ENCODE results near the gene ADGRD1. TPM values are rescaled to one million over a fixed set of nuclear protein-coding genes. Genes with fewer than 3 reads are reported as not detected.

The ADGRD1 gene
- total and polyA plus RNA-seq, 5 donors from 2014 or later = 0.56 TPM; not detected in 4

DNA sequence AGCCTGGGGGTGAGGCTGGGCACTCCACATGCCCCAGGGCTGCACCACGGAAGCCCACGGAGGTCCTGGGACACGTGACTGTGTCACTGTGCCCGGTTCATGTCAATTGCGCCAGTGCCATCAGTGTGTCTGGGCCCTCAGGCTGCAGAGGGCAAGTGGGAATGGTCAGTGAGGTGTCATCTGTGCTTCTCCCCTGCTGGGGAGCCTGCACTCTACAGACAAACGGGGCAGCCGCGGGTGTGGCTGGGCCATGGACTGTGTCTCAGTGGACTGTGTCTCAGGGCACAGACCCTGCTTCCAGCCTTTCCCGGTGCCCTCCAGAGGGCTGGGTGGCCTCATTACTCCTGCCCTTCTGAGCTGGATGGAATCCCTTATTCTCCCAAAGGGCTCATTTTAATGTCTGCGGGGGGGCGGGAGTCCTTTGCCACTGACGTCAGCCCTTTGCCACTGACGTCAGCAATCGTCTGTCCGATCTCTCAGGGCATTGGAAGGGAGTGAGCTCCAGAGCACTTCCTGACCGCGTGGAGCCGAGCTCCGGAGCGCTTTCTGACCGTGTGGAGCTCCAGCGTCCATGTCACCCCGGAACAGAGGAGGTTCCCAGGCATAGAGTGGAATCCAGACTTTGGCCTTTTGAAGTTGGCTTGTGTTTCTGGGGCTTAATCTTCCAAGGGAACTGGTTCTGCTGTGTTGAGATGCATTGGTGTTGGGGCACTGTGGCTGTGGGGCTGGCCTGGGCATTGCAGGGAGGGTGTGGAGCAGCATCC is 72.4 kb downstream of the ADGRD1 start:
- DNase-seq (no peak), ATAC-seq (ENCODE audit: low read depth in 2 of 2) (no peak)
- Mint-ChIP-seq H3K27me3 (no peaks in the 10 kb centered on the region), H3K9me3 (peaks cover 0 to 2% (median 0%) of the 10 kb centered on the region in 7 donors), H3K36me3 (no peaks in the 10 kb centered on the region), H3K4me1 (no peaks in the 10 kb centered on the region), H3K27ac (no peak overlapping the region), H3K4me3 (no peak overlapping the region)
- Histone ChIP-seq H3K9me3 (ENCODE audit: control insufficient read depth in 2 of 2, low read length in 2 of 2) (no peaks in the 10 kb centered on the region), H3K36me3 (ENCODE audit: control insufficient read depth, insufficient read depth, low read length) (no peaks in the 10 kb centered on the region), H3K27me3 (ENCODE audit: control insufficient read depth, insufficient read depth, low read length) (no peaks in the 10 kb centered on the region), H3K27ac (ENCODE audit: insufficient read depth, low read length, poor library complexity, severe bottlenecking) (no peak overlapping the region), H3K4me3 (ENCODE audit: low read depth, low read length) (no peak overlapping the region), H3K4me1 (ENCODE audit: control insufficient read depth, insufficient read depth, low read length, poor library complexity, severe bottlenecking) (no peaks in the 10 kb centered on the region)

GRCh38 chr12:131026754-131027153 is 73.0 kb downstream of the ADGRD1 start:
- Histone ChIP-seq H3K4me3 (ENCODE audit: low read depth, low read length) (no peak overlapping the region), H3K4me1 (ENCODE audit: control insufficient read depth, insufficient read depth, low read length, poor library complexity, severe bottlenecking) (no peaks in the 10 kb centered on the region), H3K9me3 (ENCODE audit: control insufficient read depth in 2 of 2, low read length in 2 of 2) (no peaks in the 10 kb centered on the region), H3K36me3 (ENCODE audit: control insufficient read depth, insufficient read depth, low read length) (no peaks in the 10 kb centered on the region), H3K27me3 (ENCODE audit: control insufficient read depth, insufficient read depth, low read length) (no peaks in the 10 kb centered on the region), H3K27ac (ENCODE audit: insufficient read depth, low read length, poor library complexity, severe bottlenecking) (no peak overlapping the region)
- Mint-ChIP-seq H3K4me3 (no peak overlapping the region), H3K9me3 (peaks cover 0 to 2% (median 0%) of the 10 kb centered on the region in 7 donors), H3K36me3 (no peaks in the 10 kb centered on the region), H3K27ac (no peak overlapping the region), H3K27me3 (no peaks in the 10 kb centered on the region), H3K4me1 (no peaks in the 10 kb centered on the region)
- ATAC-seq (ENCODE audit: low read depth in 2 of 2) (no peak), DNase-seq (no peak)

DNA sequence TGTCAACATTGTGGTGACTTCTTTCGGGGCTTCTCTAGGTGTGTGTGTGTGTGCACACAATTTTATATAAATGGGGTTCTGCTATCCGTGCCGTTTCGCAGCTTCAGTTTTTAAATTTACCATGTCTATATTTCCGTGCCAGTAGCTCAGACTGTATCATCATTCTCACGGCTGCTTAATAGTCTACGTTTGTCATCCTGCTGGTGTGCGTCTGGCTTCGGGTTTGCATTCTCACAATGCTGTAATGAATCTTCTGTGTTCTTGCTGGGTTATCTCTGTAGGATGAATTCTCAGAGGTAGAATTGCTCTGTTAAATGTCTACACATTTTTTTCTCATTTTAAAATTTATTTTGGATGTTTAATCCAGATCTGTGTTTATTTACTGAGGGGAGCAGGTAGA is 73.6 kb downstream of the ADGRD1 start:
- Histone ChIP-seq H3K27me3 (ENCODE audit: control insufficient read depth, insufficient read depth, low read length) (no peaks in the 10 kb centered on the region), H3K27ac (ENCODE audit: insufficient read depth, low read length, poor library complexity, severe bottlenecking) (no peak overlapping the region), H3K4me1 (ENCODE audit: control insufficient read depth, insufficient read depth, low read length, poor library complexity, severe bottlenecking) (no peaks in the 10 kb centered on the region), H3K36me3 (ENCODE audit: control insufficient read depth, insufficient read depth, low read length) (no peaks in the 10 kb centered on the region), H3K4me3 (ENCODE audit: low read depth, low read length) (no peak overlapping the region), H3K9me3 (ENCODE audit: control insufficient read depth in 2 of 2, low read length in 2 of 2) (no peaks in the 10 kb centered on the region)
- H3K27me3 Mint-ChIP-seq = no peaks in the 10 kb centered on the region
- H3K36me3 Mint-ChIP-seq = no peaks in the 10 kb centered on the region
- H3K9me3 Mint-ChIP-seq = peaks cover 0 to 2% (median 0%) of the 10 kb centered on the region in 7 donors
- no peak for ATAC-seq (ENCODE audit: low read depth in 2 of 2)
- no peak overlapping the region for H3K27ac Mint-ChIP-seq
- no peak overlapping the region for H3K4me3 Mint-ChIP-seq
- no peak for DNase-seq
- no peaks in the 10 kb centered on the region for H3K4me1 Mint-ChIP-seq

DNA sequence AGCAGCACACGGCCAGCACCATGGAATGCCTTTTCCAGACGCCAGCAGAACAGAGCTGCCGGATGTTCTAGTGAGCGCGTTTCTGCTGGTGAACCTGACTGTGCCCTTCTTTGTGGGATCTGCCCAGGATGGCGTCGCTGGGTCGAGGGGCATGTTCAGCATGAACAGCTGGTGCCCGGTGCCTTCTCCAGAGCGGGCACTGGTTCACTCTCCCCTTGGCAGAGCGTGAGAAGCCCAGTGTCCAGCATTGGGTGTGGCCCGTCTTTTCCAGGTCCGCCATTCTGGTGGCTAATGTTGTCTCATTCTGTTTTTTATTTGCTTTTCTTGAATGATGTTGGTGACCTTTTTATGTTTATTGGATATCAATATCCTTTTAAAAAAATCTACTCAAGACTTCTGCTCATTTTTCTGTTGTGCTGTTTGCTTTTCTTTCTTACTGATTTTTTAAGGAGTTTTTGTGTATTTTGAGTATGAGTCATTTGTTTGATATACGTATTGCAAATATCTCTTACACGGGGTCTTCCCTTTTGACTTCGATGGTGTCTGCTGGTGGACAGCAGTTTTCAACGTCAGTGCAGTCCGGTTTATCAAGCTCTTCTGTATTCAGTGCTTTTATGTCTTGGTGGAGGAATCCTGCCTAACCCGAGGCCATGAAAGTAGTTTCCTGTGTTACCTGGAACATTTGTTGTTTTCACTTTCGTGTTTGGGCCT is 74.3 kb downstream of the ADGRD1 start:
- Histone ChIP-seq H3K27me3 (ENCODE audit: control insufficient read depth, insufficient read depth, low read length) (no peaks in the 10 kb centered on the region), H3K36me3 (ENCODE audit: control insufficient read depth, insufficient read depth, low read length) (no peaks in the 10 kb centered on the region), H3K4me1 (ENCODE audit: control insufficient read depth, insufficient read depth, low read length, poor library complexity, severe bottlenecking) (no peaks in the 10 kb centered on the region), H3K9me3 (ENCODE audit: control insufficient read depth in 2 of 2, low read length in 2 of 2) (no peaks in the 10 kb centered on the region), H3K27ac (ENCODE audit: insufficient read depth, low read length, poor library complexity, severe bottlenecking) (no peak overlapping the region), H3K4me3 (ENCODE audit: low read depth, low read length) (no peak overlapping the region)
- no peaks in the 10 kb centered on the region for H3K4me1 Mint-ChIP-seq
- DNase-seq (no peak), ATAC-seq (ENCODE audit: low read depth in 2 of 2) (no peak)
- no peaks in the 10 kb centered on the region for H3K36me3 Mint-ChIP-seq
- H3K9me3 Mint-ChIP-seq = peaks cover 0 to 2% (median 0%) of the 10 kb centered on the region in 7 donors
- H3K4me3 Mint-ChIP-seq = no peak overlapping the region
- no peak overlapping the region for H3K27ac Mint-ChIP-seq
- no peaks in the 10 kb centered on the region for H3K27me3 Mint-ChIP-seq

DNA sequence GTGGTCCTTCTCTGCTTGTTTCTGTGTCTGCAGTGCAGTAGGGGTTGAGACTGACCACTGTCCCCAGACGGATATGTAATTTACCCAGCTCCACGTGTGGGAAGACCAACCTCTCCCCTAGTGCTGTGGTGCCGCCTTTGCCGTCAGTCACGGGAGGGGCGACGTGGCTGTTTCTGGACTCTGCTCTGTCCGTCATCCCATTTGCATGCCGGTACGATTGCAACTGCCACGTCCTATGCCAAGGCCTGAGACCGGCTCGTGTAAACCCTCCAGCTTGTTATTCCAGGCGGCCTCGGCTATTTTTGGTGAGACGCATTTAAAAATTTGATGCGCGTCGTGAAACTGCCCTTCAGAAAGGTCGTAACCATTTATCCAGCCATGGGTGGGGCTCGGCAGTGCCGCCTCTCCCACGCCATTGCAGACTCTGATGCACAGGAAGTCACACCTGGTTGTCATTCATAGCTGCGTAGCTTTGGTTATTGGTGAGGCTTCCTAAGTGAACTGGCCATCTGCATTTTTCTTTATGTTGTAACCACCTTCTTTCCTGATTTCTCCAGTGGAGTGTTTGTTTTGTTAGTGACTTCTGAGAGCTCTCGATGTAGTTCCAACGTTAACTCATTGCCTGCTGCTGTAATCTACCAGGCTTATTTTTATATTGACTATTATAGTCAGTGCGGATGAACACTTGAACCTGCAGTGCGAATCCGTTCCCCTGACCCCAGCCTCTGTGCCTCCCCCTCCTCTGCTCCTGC is 75.1 kb downstream of the ADGRD1 start:
- H3K4me3 Mint-ChIP-seq = no peak overlapping the region
- Histone ChIP-seq H3K36me3 (ENCODE audit: control insufficient read depth, insufficient read depth, low read length) (no peaks in the 10 kb centered on the region), H3K27me3 (ENCODE audit: control insufficient read depth, insufficient read depth, low read length) (no peaks in the 10 kb centered on the region), H3K4me1 (ENCODE audit: control insufficient read depth, insufficient read depth, low read length, poor library complexity, severe bottlenecking) (no peaks in the 10 kb centered on the region), H3K4me3 (ENCODE audit: low read depth, low read length) (no peak overlapping the region), H3K27ac (ENCODE audit: insufficient read depth, low read length, poor library complexity, severe bottlenecking) (no peak overlapping the region), H3K9me3 (ENCODE audit: control insufficient read depth in 2 of 2, low read length in 2 of 2) (no peaks in the 10 kb centered on the region)
- H3K27ac Mint-ChIP-seq = no peak overlapping the region
- no peak for ATAC-seq (ENCODE audit: low read depth in 2 of 2)
- H3K4me1 Mint-ChIP-seq = no peaks in the 10 kb centered on the region
- H3K36me3 Mint-ChIP-seq = no peaks in the 10 kb centered on the region
- no peaks in the 10 kb centered on the region for H3K27me3 Mint-ChIP-seq
- peaks cover 0 to 2% (median 0%) of the 10 kb centered on the region in 7 donors for H3K9me3 Mint-ChIP-seq
- DNase-seq = no peak

- H3K36me3 Mint-ChIP-seq = no peaks in the 10 kb centered on the region
- Histone ChIP-seq H3K9me3 (ENCODE audit: control insufficient read depth in 2 of 2, low read length in 2 of 2) (no peaks in the 10 kb centered on the region), H3K27me3 (ENCODE audit: control insufficient read depth, insufficient read depth, low read length) (no peaks in the 10 kb centered on the region), H3K36me3 (ENCODE audit: control insufficient read depth, insufficient read depth, low read length) (no peaks in the 10 kb centered on the region), H3K4me1 (ENCODE audit: control insufficient read depth, insufficient read depth, low read length, poor library complexity, severe bottlenecking) (no peaks in the 10 kb centered on the region), H3K4me3 (ENCODE audit: low read depth, low read length) (no peak overlapping the region), H3K27ac (ENCODE audit: insufficient read depth, low read length, poor library complexity, severe bottlenecking) (no peak overlapping the region)
- no peak overlapping the region for H3K27ac Mint-ChIP-seq
- peaks cover 0 to 2% (median 0%) of the 10 kb centered on the region in 4 donors for H3K4me1 Mint-ChIP-seq
- ATAC-seq (ENCODE audit: low read depth in 2 of 2) (no peak), DNase-seq (no peak)
- no peaks in the 10 kb centered on the region for H3K27me3 Mint-ChIP-seq
- peaks cover 0 to 1% (median 0%) of the 10 kb centered on the region in 7 donors for H3K9me3 Mint-ChIP-seq
- H3K4me3 Mint-ChIP-seq = no peak overlapping the region
Observed at GRCh38 chr12:131030472-131031328, 77.0 kb downstream of the ADGRD1 start.

DNA sequence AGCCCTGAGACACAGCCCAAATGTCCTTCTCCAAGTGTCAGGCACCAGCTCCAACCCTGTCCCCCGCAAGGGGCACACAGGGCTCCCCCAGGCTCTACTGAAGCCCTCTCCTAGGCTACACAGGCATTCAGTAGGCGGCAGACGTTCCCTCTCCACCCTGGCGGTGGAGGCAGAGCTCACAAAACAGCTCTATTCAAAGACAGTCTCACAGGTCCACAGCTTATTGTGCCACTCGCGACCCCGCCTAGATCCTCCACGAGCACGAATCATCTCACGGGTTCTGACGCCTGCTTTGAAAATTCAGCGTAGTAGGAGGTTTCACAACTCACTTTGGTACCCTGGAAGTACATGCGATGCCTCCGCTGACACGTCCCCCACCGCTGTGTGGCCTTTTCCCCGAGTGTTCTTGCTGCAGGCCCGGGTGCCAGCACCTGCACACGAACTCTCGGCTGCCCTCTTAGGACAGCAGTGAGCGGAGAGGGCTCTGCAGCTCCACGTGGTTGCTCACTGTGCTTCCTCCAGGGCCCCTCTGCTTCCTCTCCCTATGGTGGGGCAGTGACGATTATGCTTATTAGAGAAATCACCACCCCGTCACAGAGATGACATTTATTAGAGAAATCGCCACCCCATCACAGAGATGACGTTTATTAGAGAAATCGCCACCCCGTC is 78.5 kb downstream of the ADGRD1 start:
- Histone ChIP-seq H3K4me1 (ENCODE audit: control insufficient read depth, insufficient read depth, low read length, poor library complexity, severe bottlenecking) (no peaks in the 10 kb centered on the region), H3K27me3 (ENCODE audit: control insufficient read depth, insufficient read depth, low read length) (no peaks in the 10 kb centered on the region), H3K36me3 (ENCODE audit: control insufficient read depth, insufficient read depth, low read length) (no peaks in the 10 kb centered on the region), H3K27ac (ENCODE audit: insufficient read depth, low read length, poor library complexity, severe bottlenecking) (no peak overlapping the region), H3K4me3 (ENCODE audit: low read depth, low read length) (no peak overlapping the region), H3K9me3 (ENCODE audit: control insufficient read depth in 2 of 2, low read length in 2 of 2) (no peaks in the 10 kb centered on the region)
- no peaks in the 10 kb centered on the region for H3K27me3 Mint-ChIP-seq
- H3K4me3 Mint-ChIP-seq = no peak overlapping the region
- no peak for ATAC-seq (ENCODE audit: low read depth in 2 of 2)
- H3K9me3 Mint-ChIP-seq = peaks cover 0 to 1% (median 0%) of the 10 kb centered on the region in 7 donors
- DNase-seq = no peak
- no peaks in the 10 kb centered on the region for H3K36me3 Mint-ChIP-seq
- no peak overlapping the region for H3K27ac Mint-ChIP-seq
- H3K4me1 Mint-ChIP-seq = peaks cover 0 to 2% (median 0%) of the 10 kb centered on the region in 4 donors
